HG03432 (cell line): ENCODE data around the gene INSYN2A.

ENCODE experiments used
- ATAC-seq: cut with Tn5 transposase; IDR thresholded peaks from one replicate; pipeline ENCODE4 v1.9.1; 2021; ENCODE audit warnings: mild to moderate bottlenecking, moderate library complexity; ENCODE audit not compliant: unreplicated experiment

INSYN2A gene, protein sequence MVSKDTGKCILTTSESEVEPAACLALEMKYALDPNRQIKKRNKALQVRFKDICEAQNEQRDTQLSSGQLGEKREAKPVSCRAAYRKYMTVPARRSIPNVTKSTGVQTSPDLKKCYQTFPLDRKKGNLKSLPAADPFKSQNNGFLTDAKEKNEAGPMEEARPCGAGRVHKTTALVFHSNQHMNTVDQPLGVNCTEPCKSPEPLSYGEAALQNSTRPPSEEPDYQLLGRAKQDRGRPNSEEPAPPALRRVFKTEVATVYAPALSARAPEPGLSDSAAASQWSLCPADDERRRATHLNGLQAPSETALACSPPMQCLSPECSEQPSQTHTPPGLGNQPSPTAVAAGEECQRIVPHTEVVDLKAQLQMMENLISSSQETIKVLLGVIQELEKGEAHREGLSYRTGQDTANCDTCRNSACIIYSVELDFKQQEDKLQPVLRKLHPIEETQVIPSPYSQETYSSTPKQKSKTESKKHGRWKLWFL

DNA sequence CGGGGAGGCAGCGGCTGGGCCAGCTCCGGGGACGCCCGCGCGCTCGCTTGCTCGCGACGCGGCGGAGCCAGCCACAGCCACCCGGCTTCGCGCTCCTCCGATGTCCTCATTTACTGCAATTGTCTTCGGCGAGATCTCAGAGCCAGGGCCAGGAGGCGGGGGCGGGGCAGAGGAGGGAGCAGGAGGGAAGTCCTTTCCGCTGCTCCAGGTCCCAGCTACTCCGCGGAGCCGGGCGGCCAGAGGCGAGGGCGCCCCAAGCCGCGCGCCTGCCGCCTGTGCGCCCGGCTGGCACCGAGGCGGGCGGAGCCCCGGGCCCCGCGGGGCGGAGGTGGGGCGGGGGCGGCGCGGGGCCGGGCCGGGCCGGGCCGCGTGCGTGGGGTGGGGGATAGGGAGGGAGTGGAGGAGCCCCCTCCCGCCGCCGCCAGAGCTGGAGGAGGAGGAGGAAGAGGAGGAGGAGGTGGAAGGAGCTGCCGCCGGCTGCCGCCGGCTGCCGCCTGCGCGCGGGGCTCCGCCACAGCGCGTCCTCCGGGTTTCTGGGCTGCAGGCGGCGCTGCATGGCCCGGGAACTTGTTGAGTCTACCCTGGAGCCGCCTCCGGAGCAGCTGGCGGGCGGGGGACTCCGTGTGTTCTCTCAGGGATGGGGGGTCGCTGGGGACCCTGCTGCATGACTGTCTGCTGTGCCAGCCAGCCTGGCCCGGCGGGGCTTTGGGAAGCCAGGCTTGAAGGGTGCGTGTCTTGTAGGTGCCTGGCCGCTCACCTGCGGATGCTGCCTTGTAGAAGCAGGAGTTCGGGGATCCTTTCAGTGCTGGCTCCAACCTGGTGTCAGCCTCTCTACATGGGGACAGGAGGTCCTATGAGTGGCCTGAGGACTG is at the start of gene INSYN2A:
TSS of gene INSYN2A (minus strand) at position 310 of the 872 bp plus-strand sequence. CDS start 20,196 bp downstream, outside the sequence.
- no peak for ATAC-seq

GRCh38 chr10:127245456-127245855 is 49.1 kb upstream of the INSYN2A start:
- ATAC-seq = no peak

- no peak for ATAC-seq
Measured at GRCh38 chr10:127243490-127244272, 47.3 kb upstream of the INSYN2A start.

- ATAC-seq = no peak
Measured at GRCh38 chr10:127242914-127243313, 46.5 kb upstream of the INSYN2A start.

DNA sequence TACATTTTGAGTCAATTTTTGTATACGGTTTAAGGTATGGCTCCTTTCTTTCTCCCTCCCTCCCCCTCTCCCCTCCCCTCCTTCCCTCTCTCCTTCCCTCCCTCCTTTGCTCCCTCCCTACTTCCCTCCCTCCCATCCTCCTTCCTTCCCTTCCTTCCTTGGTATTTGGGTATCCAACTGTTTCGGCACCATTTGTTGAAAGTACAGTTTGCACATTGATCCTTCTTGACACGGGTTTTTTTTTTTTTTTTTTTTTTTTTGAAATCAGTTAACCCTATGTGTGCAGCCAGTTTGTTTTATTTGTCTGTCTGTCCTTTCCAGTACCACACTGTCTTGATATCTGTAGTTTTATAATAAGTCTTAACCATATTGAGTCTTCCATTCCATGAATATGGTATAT is 39.9 kb upstream of the INSYN2A start:
- no peak for ATAC-seq

DNA sequence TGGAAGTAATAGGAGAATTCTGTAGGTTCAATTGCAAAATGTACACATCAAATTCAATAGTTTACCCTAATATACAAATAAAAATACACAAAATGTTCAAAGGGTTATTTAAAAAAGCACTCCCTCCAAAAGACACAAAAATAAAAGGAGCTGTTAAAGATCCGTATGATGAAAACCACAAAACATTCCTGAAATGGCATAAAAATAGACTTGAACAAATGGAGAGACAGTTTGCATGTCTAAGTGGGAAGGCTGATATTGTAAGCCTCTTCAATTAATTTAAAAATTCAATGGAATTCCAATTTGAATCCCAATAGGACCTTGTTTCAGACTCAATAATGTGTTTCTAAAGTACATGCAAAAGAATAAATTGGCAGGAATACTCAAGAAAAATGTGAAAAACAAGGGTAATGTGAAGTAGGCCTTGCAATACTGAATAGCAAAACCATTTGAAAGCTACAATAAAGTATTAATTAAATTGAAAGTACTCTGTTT is 38.0 kb upstream of the INSYN2A start:
- no peak for ATAC-seq

GRCh38 chr10:127228195-127228787 is 31.9 kb upstream of the INSYN2A start:
- ATAC-seq = no peak

DNA sequence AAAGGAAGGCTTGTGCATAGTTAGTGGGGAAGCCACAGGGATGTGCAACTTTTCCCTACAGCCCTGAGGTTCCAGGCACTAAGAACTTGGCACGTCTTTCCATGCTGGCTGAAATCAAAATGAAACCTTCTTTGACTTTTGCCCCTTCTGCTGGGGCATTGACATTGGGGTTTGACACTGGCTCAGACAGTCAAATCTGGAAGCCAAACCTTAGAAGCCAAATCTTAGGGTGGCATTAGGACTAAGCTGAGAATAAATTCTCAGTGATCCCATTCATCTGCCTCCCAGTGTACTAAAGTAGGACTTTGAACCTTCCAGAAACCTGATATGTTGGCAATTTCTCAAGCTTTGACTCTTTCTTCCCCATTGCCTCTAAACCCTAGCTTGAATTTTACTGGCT is 31.3 kb upstream of the INSYN2A start:
- ATAC-seq = no peak

DNA sequence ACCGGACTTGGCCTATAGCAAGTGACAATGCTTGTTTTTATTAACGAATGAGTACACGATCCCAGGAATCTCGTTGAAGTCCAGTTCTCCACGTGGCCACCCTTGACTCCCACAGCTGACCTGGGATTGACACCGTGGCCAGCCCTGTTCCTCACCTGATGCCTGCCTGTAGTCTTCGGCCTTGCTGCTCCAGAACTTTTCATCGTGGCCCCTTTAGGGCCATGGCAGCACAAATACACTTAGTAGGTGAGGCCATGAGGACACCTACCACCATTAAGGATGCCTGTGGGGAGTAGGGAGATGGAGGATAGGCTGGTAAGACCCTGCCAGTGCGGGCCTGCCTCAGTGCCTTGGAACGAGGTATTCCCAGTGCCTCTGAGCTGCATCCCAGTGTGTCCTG is 30.6 kb upstream of the INSYN2A start:
- no peak for ATAC-seq

DNA sequence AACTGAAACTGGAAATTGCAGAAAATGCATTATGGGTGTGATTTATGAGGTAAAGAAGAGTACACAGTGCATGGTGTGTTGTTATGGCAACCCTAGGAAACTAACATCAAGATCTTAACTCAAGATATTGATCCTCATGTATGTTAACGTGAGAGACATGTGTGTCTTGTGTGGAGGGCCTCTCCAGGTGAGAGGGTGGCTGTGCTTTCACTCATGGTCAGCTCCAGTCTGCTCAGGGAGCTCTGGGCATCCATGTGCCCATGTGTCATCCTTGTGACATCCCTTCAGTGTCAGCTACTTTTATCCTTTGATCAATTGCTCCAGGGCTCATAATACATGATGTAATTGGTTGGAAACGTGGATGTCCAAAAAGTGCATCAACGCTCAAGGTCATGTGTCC is 24.9 kb upstream of the INSYN2A start:
- ATAC-seq = no peak

DNA sequence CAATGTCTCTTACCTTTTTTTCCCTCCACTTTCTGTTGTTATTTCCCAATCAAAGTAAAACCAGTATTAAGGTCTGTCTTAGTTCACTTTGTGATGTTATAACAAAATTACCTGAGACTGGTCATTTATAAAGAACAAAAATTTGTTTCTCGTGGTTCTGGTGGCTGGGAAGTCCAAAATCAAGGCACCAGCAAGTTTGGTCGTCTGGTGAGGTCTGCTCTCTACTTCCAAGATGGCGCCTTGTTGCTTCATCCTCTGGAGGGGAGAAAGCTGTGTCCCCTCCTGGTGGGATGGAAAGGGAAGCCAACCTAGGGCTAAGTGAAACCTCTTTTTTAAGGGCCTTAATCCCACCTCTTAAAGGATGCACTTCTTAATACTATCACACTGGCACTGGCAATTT is 22.3 kb upstream of the INSYN2A start:
- no peak for ATAC-seq

- ATAC-seq = no peak
Measured at GRCh38 chr10:127216786-127217185, 20.4 kb upstream of the INSYN2A start.

- no peak for ATAC-seq
Measured at GRCh38 chr10:127216274-127216673, 19.9 kb upstream of the INSYN2A start.

GRCh38 chr10:127215866-127216265 is 19.5 kb upstream of the INSYN2A start:
- ATAC-seq = no peak

DNA sequence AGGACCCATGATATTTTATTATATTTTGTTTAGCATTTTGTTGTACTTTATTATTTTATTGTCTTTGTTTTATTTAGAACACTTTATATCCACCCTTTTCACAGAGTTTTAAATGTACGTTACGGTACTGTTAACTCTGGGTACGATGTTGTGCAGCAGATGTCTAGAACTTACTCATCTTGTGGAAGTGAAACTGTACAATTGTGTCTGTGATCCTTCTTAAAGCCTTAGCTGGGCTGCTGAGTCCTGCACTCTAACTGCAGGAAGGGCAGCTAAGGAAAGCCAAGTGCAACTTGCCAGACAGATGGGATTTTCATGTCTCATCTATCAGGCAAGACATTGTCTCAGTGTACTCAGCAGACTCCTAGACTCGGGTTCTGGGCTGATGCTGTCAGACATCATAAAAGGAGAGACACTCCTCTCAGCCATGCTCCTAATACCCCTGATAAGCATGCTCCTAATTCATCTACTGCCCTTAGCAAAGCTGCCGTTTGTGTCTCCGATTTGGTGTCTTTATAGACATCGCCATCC is 14.6 kb upstream of the INSYN2A start:
- no peak for ATAC-seq

GRCh38 chr10:127207081-127207480 is 10.7 kb upstream of the INSYN2A start:
- ATAC-seq = no peak

DNA sequence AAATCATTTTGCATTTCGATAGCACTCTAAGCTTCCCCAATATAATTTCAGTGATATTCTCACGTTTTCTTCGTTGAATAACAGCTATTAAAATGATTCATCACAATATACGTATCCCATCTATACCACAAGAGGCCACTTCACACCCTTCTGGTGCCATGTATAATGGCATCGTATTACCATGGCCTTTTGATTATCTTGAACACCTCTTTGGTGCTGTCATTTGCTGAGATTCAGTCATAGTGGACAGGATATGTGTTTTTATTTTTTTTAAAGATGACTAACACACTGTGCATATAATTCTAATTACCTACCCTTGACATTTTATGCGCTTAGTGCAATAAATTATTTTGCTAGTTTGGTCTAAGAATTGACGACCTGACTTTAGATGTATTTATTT is 6.7 kb upstream of the INSYN2A start:
- ATAC-seq = no peak

- no peak for ATAC-seq
Measured at GRCh38 chr10:127200646-127201045, 4.3 kb upstream of the INSYN2A start.

DNA sequence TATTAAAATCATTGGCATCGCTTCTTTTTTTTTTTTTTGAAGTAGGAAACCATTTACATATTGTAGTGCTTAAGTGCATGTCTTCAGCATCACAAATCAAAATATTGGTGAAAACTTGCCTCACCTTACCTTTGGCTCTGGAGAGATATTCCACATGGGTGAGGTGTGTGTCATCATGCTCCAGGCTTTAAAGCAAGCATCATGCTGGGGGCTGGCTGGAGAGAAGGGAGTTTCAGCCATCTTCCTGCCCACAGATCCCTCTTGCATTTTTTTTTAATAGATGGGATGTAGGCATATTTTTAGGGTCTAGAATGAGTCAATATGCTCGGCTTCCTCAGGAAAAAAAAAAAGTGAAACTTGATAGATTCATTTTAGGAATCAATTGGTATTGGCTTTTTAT is 2.3 kb upstream of the INSYN2A start:
- no peak for ATAC-seq

DNA sequence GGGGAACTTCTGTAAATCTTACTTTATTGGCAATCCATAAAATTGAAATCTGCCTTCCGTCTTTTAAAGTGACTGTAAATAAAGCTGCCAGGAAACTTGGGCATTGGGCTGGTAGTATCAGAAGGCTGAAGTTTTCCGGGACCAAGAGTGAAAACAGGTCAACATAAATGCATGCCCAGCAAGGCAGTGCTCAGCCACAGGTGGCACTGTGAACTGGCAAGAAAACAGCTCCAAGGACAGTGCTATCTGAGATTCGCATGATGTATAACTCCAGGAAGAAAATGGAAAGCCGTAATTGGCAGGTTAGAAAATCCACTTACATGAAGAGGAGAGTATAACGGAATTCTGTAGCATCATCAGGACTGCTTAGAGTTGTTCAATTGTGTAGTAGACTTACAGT is 1.9 kb upstream of the INSYN2A start:
- no peak for ATAC-seq

DNA sequence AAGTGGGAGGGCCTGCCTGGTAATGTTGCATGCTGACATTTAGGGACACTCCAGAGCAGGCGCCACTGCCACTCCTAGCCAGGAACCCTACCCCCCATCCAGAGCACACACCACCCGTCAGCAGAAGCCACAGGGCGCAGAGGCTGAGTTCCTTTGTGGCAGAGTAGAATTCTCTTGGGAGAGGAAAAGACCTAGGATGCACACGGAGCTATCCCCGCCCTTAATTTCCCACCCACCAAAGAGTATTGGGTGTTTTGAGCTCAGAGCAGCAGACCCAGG is 702 bp upstream of the INSYN2A start:
- no peak for ATAC-seq
